Thoracic aorta (tissue), 2 donors: ENCODE measurements around the gene SLC35G2. TPM values are rescaled to one million over a fixed set of nuclear protein-coding genes. Genes with fewer than 3 reads are reported as not detected.
A peak's percentile ranks its signal among the peaks of the same experiment; 100 is the strongest.

Experiments used
- ATAC-seq: fragments of 150-250 bp; one replicate; pipeline ENCODE4 v1.8.0; 2017; ENCODE audit warnings: low read depth; ENCODE audit not compliant: insufficient number of reproducible peaks, low FRiP score
- DNase-seq: peaks from one replicate; pipeline ENCODE4 v3.0.0-alpha.2; 2020; ENCODE audit warnings: low spot score
- H3K27ac ChIP-seq, 2 donors: fragments of 200-600 bp; sonication (generic); 1 replicate in 1 of 2; 2 replicates in 1 of 2; pipeline ENCODE4 v1.5.1; 2016; ENCODE audit warnings: mild to moderate bottlenecking in 2 of 2, moderate library complexity in 2 of 2
- H3K27me3 ChIP-seq: fragments of 200-600 bp; sonication (generic); replicated peaks from 2 replicates; pipeline ENCODE4 v1.6.0; 2016; ENCODE audit warnings: mild to moderate bottlenecking; ENCODE audit not compliant: insufficient read depth
- H3K36me3 ChIP-seq: fragments of 200-600 bp; sonication (generic); one replicate; pipeline ENCODE4 v1.5.1; 2016
- H3K4me1 ChIP-seq, 2 donors: fragments of 200-600 bp; sonication (generic); 1 replicate in 1 of 2; 2 replicates in 1 of 2; pipeline versions ENCODE4 v1.5.1 to v1.6.0; 2016; ENCODE audit warnings: low read depth in 2 of 2, mild to moderate bottlenecking in 1 of 2; ENCODE audit not compliant: control insufficient read depth in 1 of 2
- H3K4me3 ChIP-seq: fragments of 200-600 bp; sonication (generic); 2 replicates; pipeline ENCODE4 v1.5.1; 2016; ENCODE audit warnings: mild to moderate bottlenecking
- H3K9me3 ChIP-seq: fragments of 200-600 bp; sonication (generic); 2 replicates; pipeline ENCODE4 v1.5.1; 2016
- CTCF ChIP-seq: fragments of 200-600 bp; sonication (generic); IDR thresholded peaks from one replicate; pipeline ENCODE4 v1.5.1; 2019; ENCODE audit warnings: antibody characterized with exemption
- total RNA-seq, 2 donors: library from RNA; depleted of rRNA; stranded (reverse); fragments of >200 nt; gene quantifications; one replicate each; pipeline versions ENCODE4 v1.1.0 to v1.2.3, GENCODE V29; 2016

The SLC35G2 gene
- total RNA-seq, 2 donors from 2014 or later: 5.3 to 6.9 TPM

- ATAC-seq (no peak), DNase-seq (no peak)
- TF ChIP-seq CTCF: no peak
- Histone ChIP-seq H3K36me3 (no peaks in the 10 kb centered on the region), H3K27me3 (no peaks in the 10 kb centered on the region), H3K4me3 (no peak overlapping the region), H3K27ac (no peak overlapping the region), H3K9me3 (no peaks in the 10 kb centered on the region), H3K4me1 (peaks cover 6 to 7% of the 10 kb centered on the region in 2 donors)
These were observed 37.7 kb downstream of the SLC35G2 start for GRCh38 chr3:136856665-136857064.

GRCh38 chr3:136858381-136858780 is 39.5 kb downstream of the SLC35G2 start:
- TF ChIP-seq CTCF: no peak
- H3K27me3 ChIP-seq: no peaks in the 10 kb centered on the region
- no peak overlapping the region for H3K27ac ChIP-seq
- H3K9me3 ChIP-seq: no peaks in the 10 kb centered on the region
- ATAC-seq: no peak
- no peak overlapping the region for H3K4me3 ChIP-seq
- no peak for DNase-seq
- no peaks in the 10 kb centered on the region for H3K36me3 ChIP-seq
- H3K4me1 ChIP-seq: peaks cover 9 to 12% of the 10 kb centered on the region in 2 donors

GRCh38 chr3:136860541-136860940 is 41.6 kb downstream of the SLC35G2 start:
- Histone ChIP-seq H3K36me3 (no peaks in the 10 kb centered on the region), H3K4me3 (peak overlapping the region; percentile 71), H3K27me3 (no peaks in the 10 kb centered on the region), H3K4me1 (peaks cover 11 to 15% of the 10 kb centered on the region in 2 donors), H3K9me3 (no peaks in the 10 kb centered on the region), H3K27ac (peak overlapping the region in 1 of 2 donors; percentile 72)
- DNase-seq: no peak
- no peak for ATAC-seq
- TF ChIP-seq CTCF: no peak

GRCh38 chr3:136861890-136862616 is 43.1 kb downstream of the SLC35G2 start, which contains the start of gene NCK1:
TSS of gene NCK1 (plus strand) at chr3:136862208. CDS start at chr3:136928002, 65,794 bp downstream.
- TF ChIP-seq CTCF: no peak
- ATAC-seq: peak; percentile 96
- Histone ChIP-seq H3K4me1 (peaks cover 11 to 15% of the 10 kb centered on the region in 2 donors), H3K27ac (peak within 1 kb of the TSS; percentile 72 to 83), H3K9me3 (no peaks in the 10 kb centered on the region), H3K4me3 (peak within 1 kb of the TSS; percentile 71), H3K36me3 (no peaks in the 10 kb centered on the region), H3K27me3 (no peaks in the 10 kb centered on the region)
- peak; percentile 97 for DNase-seq

- TF ChIP-seq CTCF: no peak
- Histone ChIP-seq H3K4me3 (peak overlapping the region; percentile 71), H3K27me3 (no peaks in the 10 kb centered on the region), H3K36me3 (no peaks in the 10 kb centered on the region), H3K4me1 (peaks cover 11 to 15% of the 10 kb centered on the region in 2 donors), H3K27ac (peak overlapping the region; percentile 72 to 83), H3K9me3 (no peaks in the 10 kb centered on the region)
- ATAC-seq (peak; percentile 8), DNase-seq (peak; percentile 7)
These were observed 43.8 kb downstream of the SLC35G2 start for GRCh38 chr3:136862617-136863322.
